Naive B cell (primary cell): ENCODE measurements around the gene RHOV. TPM values are rescaled to one million over a fixed set of nuclear protein-coding genes. Genes with fewer than 3 reads are reported as not detected.

ENCODE experiments used
- ATAC-seq, 2 donors: fragments of 150-1000 bp; cut with Tn5 transposase; 2 replicates each; pipeline ENCODE4 v1.10.0; 2021; ENCODE audit warnings: low read depth in 2 of 2, mild to moderate bottlenecking in 2 of 2, moderate library complexity in 2 of 2
- DNase-seq: peaks from one replicate; pipeline ENCODE4 v3.0.0; 2022
- H3K27ac Mint-ChIP-seq, 6 donors: one replicate each; pipeline ENCODE4 v1.8.0; 2020 to 2022; ENCODE audit warnings: mild to moderate bottlenecking in 6 of 6, mixed read lengths in 6 of 6, moderate library complexity in 5 of 6, inconsistent platforms in 2 of 6
- H3K27me3 Mint-ChIP-seq, 3 donors: one replicate each; pipeline ENCODE4 v1.8.0; 2021 to 2022; ENCODE audit warnings: mixed read lengths in 3 of 3, mild to moderate bottlenecking in 1 of 3
- H3K36me3 Mint-ChIP-seq, 2 donors: one replicate each; pipeline ENCODE4 v1.8.0; 2020 to 2022; ENCODE audit warnings: mixed read lengths in 2 of 2, inconsistent platforms in 1 of 2, mild to moderate bottlenecking in 1 of 2
- H3K4me1 Mint-ChIP-seq, 3 donors: one replicate each; pipeline ENCODE4 v1.8.0; 2020 to 2022; ENCODE audit warnings: mixed read lengths in 3 of 3, inconsistent platforms in 1 of 3, mild to moderate bottlenecking in 1 of 3, moderate library complexity in 1 of 3
- H3K4me3 Mint-ChIP-seq, 8 donors: one replicate each; pipeline ENCODE4 v1.8.0; 2020 to 2022; ENCODE audit warnings: mild to moderate bottlenecking in 8 of 8, mixed read lengths in 8 of 8, moderate library complexity in 8 of 8, inconsistent platforms in 2 of 8
- H3K9me3 Mint-ChIP-seq, 7 donors: one replicate each; pipeline ENCODE4 v1.8.0; 2020 to 2022; ENCODE audit warnings: mixed read lengths in 7 of 7, mild to moderate bottlenecking in 5 of 7, inconsistent platforms in 2 of 7, moderate library complexity in 1 of 7
- polyA plus RNA-seq, 6 donors: library from polyadenylated mRNA; unstranded; fragments of 300-500 nt; fragmentation: Illumina TruSeq; gene quantifications; one replicate each; pipeline ENCODE4 v1.2.3, GENCODE V29; 2021; ENCODE audit warnings: low read depth in 6 of 6

Gene RHOV
- polyA plus RNA-seq, 6 donors from 2014 or later = not detected

DNA sequence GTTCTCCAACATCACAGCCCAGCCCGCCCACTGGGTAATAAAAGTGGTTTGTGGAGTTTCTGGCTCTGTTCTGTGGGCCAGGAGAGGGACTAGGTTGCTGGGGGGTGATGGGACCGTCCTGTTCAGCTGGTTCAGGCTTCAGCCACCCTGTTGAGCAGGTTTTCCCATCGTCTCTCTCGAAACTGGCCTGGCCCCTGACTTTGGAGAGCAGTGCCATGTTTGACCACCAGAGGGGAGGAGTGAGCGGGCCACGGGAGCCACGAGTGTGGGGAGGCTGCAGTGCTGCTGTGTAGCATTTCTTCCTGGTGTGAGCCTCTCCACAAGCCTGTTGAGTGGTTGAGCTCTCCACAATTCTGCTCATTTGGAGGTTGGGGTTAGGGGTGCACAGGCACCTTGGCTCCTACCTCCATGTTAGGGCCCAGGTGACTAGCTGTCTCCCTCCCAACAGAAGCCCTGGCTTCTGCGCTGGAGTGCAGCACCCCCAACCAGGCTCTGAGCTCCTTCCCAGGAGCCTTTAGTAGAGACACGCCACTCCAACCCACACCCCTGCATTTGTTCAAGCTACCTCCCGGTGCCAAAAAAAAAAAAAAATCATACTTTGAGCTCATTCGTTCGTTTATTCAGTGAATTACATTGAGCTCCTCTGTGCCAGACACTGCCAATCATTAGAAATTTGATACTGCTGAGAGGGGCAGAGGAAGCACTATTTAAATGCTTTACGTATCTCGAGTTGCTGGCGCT, 16.3 kb downstream of the RHOV start:
- peak overlapping the region in 3 of 6 donors; percentile 13 to 70 (median 52) for H3K27ac Mint-ChIP-seq
- H3K36me3 Mint-ChIP-seq = peaks cover 0 to 4% of the 10 kb centered on the region in 2 donors
- no peaks in the 10 kb centered on the region for H3K27me3 Mint-ChIP-seq
- H3K4me1 Mint-ChIP-seq = peaks cover 8 to 17% (median 11%) of the 10 kb centered on the region in 3 donors
- peak; percentile 84 to 87 for ATAC-seq
- no peaks in the 10 kb centered on the region for H3K9me3 Mint-ChIP-seq
- DNase-seq = peak; percentile 70
- peak overlapping the region in 1 of 8 donors; percentile 11 for H3K4me3 Mint-ChIP-seq

DNA sequence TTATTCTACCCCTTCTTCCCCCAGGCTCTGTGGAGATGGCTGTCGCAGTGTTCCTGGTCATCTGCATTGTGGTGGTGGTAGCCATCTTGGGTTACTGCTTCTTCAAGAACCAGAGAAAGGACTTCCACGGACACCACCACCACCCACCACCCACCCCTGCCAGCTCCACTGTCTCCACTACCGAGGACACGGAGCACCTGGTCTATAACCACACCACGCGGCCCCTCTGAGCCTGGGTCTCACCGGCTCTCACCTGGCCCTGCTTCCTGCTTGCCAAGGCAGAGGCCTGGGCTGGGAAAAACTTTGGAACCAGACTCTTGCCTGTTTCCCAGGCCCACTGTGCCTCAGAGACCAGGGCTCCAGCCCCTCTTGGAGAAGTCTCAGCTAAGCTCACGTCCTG, 17.3 kb downstream of the RHOV start:
- no peak overlapping the region for H3K4me3 Mint-ChIP-seq
- no peak overlapping the region for H3K27ac Mint-ChIP-seq
- H3K27me3 Mint-ChIP-seq = no peaks in the 10 kb centered on the region
- no peak for ATAC-seq
- DNase-seq = no peak
- H3K9me3 Mint-ChIP-seq = no peaks in the 10 kb centered on the region
- peaks cover 11 to 17% (median 12%) of the 10 kb centered on the region in 3 donors for H3K4me1 Mint-ChIP-seq
- H3K36me3 Mint-ChIP-seq = peaks cover under 1 to 4% of the 10 kb centered on the region in 2 donors

DNA sequence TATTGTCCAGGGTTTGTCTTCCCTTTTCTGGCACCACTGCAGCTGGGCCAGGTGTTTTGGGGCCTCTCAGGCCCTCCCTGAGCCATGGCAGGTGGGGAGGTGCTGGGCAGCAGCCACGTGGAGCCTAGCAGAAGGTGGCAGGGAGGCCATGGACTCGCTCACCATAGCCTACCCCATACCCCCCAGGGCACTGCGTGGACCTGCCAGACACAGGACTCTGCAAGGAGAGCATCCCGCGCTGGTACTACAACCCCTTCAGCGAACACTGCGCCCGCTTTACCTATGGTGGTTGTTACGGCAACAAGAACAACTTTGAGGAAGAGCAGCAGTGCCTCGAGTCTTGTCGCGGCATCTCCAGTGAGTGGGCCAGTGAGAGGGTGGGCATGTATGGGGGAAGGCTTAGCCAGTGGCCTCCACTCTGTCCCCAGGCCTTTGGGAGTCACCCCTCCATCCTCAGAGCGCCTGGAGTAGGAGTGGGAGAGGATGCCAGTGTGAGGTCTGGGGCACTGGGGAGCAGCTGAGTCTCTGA, 18.3 kb downstream of the RHOV start:
- ATAC-seq = no peak
- no peak overlapping the region for H3K27ac Mint-ChIP-seq
- DNase-seq = no peak
- H3K4me1 Mint-ChIP-seq = peaks cover 11 to 17% (median 15%) of the 10 kb centered on the region in 3 donors
- H3K36me3 Mint-ChIP-seq = peaks cover 4 to 7% of the 10 kb centered on the region in 2 donors
- no peak overlapping the region for H3K4me3 Mint-ChIP-seq
- no peaks in the 10 kb centered on the region for H3K9me3 Mint-ChIP-seq
- no peaks in the 10 kb centered on the region for H3K27me3 Mint-ChIP-seq

DNA sequence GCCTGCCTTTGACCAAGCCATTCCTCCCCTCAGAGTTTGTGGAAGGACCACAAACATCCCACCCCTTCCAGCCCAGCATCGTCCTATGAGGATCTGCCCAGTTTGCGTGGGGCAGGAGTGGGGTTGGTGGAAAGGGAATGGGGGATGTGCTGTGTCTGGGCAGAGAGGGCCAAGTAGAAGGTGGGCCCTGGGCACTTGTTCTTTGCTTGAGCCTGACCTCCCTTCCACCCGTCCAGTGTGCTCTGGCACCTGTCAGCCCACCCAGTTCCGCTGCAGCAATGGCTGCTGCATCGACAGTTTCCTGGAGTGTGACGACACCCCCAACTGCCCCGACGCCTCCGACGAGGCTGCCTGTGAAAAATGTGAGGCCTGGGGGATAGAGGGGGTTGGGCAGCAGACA, 19.9 kb downstream of the RHOV start:
- Mint-ChIP-seq H3K27ac (no peak overlapping the region), H3K4me3 (no peak overlapping the region), H3K36me3 (peaks cover 4 to 7% of the 10 kb centered on the region in 2 donors), H3K27me3 (no peaks in the 10 kb centered on the region), H3K9me3 (no peaks in the 10 kb centered on the region), H3K4me1 (peaks cover 9 to 13% (median 9%) of the 10 kb centered on the region in 3 donors)
- ATAC-seq = no peak
- DNase-seq = no peak

DNA sequence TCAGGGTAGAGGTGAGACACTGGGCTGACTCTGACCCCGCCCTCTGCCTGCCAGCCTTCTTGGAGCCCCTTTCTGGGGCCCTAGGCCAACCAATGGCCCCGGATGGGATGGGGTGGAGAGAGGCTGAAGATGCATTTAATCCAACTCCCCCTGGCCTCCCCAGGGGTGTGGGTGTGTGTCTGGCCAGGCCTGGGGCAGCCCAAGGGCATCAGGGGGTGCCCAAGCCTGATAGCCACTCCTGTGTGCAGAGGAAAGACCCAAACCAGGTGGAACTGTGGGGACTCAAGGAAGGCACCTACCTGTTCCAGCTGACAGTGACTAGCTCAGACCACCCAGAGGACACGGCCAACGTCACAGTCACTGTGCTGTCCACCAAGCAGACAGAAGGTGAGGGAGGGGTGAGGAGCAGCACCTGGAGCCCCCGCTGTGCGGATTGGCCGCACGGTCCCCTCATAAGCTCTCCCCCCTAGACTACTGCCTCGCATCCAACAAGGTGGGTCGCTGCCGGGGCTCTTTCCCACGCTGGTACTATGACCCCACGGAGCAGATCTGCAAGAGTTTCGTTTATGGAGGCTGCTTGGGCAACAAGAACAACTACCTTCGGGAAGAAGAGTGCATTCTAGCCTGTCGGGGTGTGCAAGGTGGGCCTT, 20.7 kb downstream of the RHOV start:
- Mint-ChIP-seq H3K9me3 (no peaks in the 10 kb centered on the region), H3K27ac (no peak overlapping the region), H3K4me1 (peaks cover 6 to 7% (median 7%) of the 10 kb centered on the region in 3 donors), H3K27me3 (no peaks in the 10 kb centered on the region), H3K4me3 (no peak overlapping the region), H3K36me3 (peaks cover 4 to 7% of the 10 kb centered on the region in 2 donors)
- DNase-seq = no peak
- ATAC-seq = no peak

DNA sequence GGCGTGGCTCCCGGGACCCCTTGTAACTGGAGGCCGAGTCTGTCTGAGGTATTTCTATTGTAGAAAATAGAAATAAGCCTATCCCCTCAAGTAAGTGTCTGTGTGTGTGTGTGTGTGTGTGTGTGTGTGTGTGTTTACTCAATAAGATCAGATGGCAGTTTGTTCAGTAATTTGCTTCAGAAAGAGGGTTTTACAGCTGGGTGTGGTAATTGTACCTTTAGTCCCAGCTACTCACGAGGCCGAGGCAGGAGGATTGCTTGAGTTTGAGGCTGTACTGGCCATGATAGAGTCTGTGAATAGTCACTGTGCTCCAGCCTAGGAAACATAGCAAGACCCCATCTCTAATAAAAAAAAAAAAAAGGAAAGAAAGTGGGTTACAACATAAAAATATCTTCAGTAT, 21.5 kb downstream of the RHOV start:
- no peak for ATAC-seq
- DNase-seq = no peak
- Mint-ChIP-seq H3K4me1 (peaks cover 9 to 11% (median 10%) of the 10 kb centered on the region in 3 donors), H3K27ac (peak overlapping the region in 1 of 6 donors; percentile 30), H3K9me3 (no peaks in the 10 kb centered on the region), H3K27me3 (no peaks in the 10 kb centered on the region), H3K4me3 (no peak overlapping the region), H3K36me3 (peaks cover 4 to 7% of the 10 kb centered on the region in 2 donors)

DNA sequence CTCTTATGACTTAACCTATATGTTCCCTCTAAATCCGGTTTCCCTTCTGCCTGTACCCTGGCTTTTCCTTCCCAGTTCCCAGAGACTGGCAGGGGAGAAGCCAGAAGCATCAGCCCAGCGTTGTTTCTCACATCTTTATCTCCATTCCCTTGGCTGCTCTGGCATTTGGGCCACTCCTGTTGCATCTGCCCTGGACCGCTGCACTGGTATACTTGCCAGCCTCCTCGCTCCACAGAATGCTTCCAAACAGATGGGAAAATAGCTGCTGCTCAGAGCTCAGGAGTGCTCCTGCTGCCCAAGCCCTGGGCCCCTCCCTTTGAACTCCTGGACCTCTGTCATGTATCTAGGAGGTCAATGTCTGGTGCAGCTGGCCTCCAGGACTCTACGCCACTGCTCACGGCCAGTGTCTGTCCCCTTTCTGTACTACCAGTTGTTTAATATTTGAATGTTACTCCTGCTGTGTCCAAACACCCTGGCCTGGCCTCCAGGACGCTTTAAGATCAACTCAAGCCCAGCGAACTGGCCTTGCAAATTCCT, 23.4 kb downstream of the RHOV start:
- Mint-ChIP-seq H3K27me3 (no peaks in the 10 kb centered on the region), H3K4me3 (no peak overlapping the region), H3K36me3 (peaks cover 0 to 7% of the 10 kb centered on the region in 2 donors), H3K27ac (peak overlapping the region in 1 of 6 donors; percentile 62), H3K9me3 (no peaks in the 10 kb centered on the region), H3K4me1 (peaks cover 23 to 26% (median 26%) of the 10 kb centered on the region in 3 donors)
- DNase-seq (no peak), ATAC-seq (no peak)

DNA sequence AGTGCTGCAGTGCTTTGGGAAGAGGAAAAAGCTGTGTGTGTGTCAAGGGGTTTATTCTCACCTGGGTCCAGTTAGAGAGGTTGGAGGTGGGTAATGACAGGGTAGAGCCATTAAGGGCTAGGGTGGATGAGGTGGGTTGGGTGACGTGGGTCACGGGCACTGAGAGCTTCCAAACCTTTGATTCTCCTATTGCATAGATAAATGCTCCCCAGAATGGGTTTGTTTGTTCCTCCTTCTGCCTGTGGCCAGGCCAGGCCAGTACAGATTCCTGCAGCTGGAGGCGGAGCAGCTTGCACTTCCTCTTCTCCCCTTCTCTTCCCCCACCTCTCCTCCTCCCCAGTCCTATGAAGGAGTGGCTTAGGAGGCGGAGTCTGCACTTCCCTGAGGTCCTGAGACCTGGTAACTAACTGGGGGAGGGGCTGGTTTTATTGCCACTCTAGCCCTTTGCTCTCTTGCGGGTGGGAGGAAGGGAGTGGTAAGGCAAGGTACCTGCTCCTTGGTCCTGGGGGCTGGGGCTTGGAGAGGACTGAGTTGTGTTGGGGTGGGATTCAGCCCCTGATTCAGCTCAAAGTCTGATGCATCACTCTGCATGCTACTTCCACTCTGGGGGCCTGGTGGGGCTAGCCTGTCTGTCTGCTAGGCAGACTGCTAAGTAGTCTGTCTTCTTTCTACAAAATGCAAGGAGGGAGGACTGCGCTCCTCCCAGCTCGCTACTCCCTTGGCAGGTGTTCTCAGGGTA, 26.6 kb downstream of the RHOV start:
- peaks cover 0 to 7% of the 10 kb centered on the region in 2 donors for H3K36me3 Mint-ChIP-seq
- no peaks in the 10 kb centered on the region for H3K27me3 Mint-ChIP-seq
- DNase-seq (peak; percentile 35), ATAC-seq (peak; percentile 64 to 70)
- peak overlapping the region; percentile 2 to 91 (median 56) for H3K4me3 Mint-ChIP-seq
- peaks cover 34 to 43% (median 39%) of the 10 kb centered on the region in 3 donors for H3K4me1 Mint-ChIP-seq
- H3K27ac Mint-ChIP-seq = peak overlapping the region; percentile 6 to 94 (median 88)
- H3K9me3 Mint-ChIP-seq = no peaks in the 10 kb centered on the region

DNA sequence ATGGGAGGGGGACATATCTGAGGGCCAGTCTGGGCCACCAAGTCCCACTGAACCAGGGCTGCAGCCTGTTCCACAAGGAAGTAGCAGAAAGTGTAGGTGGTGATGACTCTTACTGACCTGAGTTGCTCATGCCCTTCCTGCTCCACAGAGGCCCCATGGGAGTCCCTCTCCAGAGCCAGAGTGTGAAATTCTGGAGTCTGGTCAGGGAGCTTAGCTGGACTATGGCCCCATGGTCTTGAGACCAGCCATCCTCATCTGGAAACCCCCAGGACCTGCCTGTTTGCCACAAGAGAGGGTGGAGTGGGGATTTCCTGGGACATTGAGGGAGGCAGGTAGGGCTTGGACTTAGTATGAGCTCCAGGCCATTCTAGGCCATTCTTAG, 27.2 kb downstream of the RHOV start:
- peak overlapping the region; percentile 6 to 92 (median 88) for H3K27ac Mint-ChIP-seq

DNA sequence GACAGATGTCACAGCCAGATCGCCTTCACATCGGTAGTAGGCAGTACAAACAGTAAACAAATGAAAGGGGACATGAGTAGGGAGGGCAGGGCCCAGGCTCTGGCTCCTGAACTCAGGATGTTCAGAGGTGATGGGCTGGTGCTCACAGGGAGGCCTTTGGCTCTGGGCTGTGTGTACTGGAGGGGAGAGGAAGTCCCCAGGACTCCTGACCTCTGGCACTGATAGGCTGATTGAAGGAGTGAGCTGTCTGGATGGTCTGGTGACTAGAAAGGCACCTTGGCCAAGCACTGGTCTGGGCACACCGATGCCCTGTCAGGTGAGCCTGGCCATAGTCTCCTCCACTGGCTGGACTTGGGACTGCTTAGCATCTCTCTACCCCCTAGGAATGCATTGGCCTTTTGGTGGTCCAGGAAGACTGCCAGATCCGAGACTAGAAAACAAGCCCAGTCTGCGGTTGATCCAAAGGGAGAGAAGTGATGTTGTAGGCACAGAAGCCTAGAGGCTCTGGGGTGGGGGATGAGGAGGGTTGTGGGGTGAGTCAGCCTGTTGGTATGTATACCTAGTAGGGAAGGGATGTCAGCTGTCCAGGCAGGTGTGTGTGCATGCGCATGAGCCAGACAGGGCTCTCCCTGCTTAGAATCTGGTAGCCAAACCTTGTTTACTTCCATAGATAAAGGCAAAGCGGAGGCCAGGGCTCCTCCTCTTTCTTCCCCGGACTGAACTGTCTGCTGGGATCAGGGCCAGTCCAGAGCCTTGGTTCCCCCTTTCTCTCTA, 28.3 kb downstream of the RHOV start:
- Mint-ChIP-seq H3K4me3 (peak overlapping the region; percentile 23 to 93 (median 80)), H3K9me3 (no peaks in the 10 kb centered on the region), H3K4me1 (peaks cover 27 to 43% (median 39%) of the 10 kb centered on the region in 3 donors), H3K36me3 (no peaks in the 10 kb centered on the region), H3K27ac (peak overlapping the region in 5 of 6 donors; percentile 6 to 86 (median 57)), H3K27me3 (no peaks in the 10 kb centered on the region)
- ATAC-seq = no peak
- no peak for DNase-seq

More for the DNA sequence above, 27.2 kb downstream of the RHOV start:
- no peaks in the 10 kb centered on the region for H3K27me3 Mint-ChIP-seq
- peaks cover 0 to 7% of the 10 kb centered on the region in 2 donors for H3K36me3 Mint-ChIP-seq
- H3K9me3 Mint-ChIP-seq = no peaks in the 10 kb centered on the region
- peak overlapping the region in 6 of 8 donors; percentile 2 to 91 (median 56) for H3K4me3 Mint-ChIP-seq
- DNase-seq = no peak
- no peak for ATAC-seq
- peaks cover 31 to 43% (median 39%) of the 10 kb centered on the region in 3 donors for H3K4me1 Mint-ChIP-seq

DNA sequence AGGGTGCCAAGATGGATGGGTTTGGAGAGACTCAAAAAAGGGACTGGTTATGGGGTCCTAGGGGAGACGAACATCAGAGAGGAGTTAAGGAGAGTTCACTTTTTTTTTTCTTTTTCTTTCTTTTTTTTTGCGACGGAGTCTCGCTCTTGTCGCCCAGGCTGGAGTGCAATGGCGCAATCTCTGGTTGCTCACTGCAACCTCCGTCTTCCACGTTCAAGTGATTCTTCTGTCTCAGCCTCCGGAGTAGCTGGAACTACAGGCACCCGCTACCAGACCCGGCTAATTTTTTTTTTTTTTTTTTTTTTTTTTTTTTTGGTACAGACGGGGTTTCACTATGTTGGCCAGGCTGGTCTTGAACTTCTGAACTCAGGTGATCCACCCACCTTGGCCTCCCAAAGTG, 29.0 kb downstream of the RHOV start:
- H3K4me3 Mint-ChIP-seq = peak overlapping the region; percentile 84 to 94 (median 92)
- H3K4me1 Mint-ChIP-seq = peaks cover 27 to 43% (median 39%) of the 10 kb centered on the region in 3 donors
- peak overlapping the region in 3 of 6 donors; percentile 68 to 84 (median 72) for H3K27ac Mint-ChIP-seq
- H3K36me3 Mint-ChIP-seq = no peaks in the 10 kb centered on the region
- no peaks in the 10 kb centered on the region for H3K27me3 Mint-ChIP-seq
- no peak for DNase-seq
- H3K9me3 Mint-ChIP-seq = no peaks in the 10 kb centered on the region
- ATAC-seq = no peak

DNA sequence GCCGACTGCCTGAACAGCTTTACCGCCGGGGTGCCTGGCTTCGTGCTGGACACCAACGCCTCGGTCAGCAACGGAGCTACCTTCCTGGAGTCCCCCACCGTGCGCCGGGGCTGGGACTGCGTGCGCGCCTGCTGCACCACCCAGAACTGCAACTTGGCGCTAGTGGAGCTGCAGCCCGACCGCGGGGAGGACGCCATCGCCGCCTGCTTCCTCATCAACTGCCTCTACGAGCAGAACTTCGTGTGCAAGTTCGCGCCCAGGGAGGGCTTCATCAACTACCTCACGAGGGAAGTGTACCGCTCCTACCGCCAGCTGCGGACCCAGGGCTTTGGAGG, 29.4 kb downstream of the RHOV start:
- Mint-ChIP-seq H3K27ac (peak overlapping the region in 3 of 6 donors; percentile 68 to 84 (median 72)), H3K9me3 (no peaks in the 10 kb centered on the region), H3K4me3 (peak overlapping the region; percentile 84 to 94 (median 92)), H3K27me3 (no peaks in the 10 kb centered on the region), H3K36me3 (no peaks in the 10 kb centered on the region), H3K4me1 (peaks cover 27 to 43% (median 39%) of the 10 kb centered on the region in 3 donors)
- ATAC-seq = peak; percentile 62 to 68
- DNase-seq = peak; percentile 47
